AG04449 (cell line): ENCODE data around the gene PRKAR1B.

Experiments used
- CTCF ChIA-PET: fragments of 350-600 bp; formaldehyde crosslinking; extraction: SDS; loops from one replicate; lab custom pipeline; 2021; ENCODE audit warnings: antibody characterized with exemption; lab: Yijun Ruan, JAX
- POLR2A ChIA-PET: fragments of 400-600, 350-600 bp; formaldehyde crosslinking; extraction: SDS; loops from one replicate; lab custom pipeline; 2020; ENCODE audit warnings: antibody characterized with exemption, inconsistent platforms; lab: Yijun Ruan, JAX
- DNase-seq: peaks from one replicate; pipeline ENCODE4 v3.0.0-alpha.2; 2010; ENCODE audit warnings: low read depth, low spot score
- H3K4me3 ChIP-seq: 2 replicates; pipeline ENCODE4 v1.5.1; 2011; ENCODE audit warnings: low read depth, mild to moderate bottlenecking, control low read depth, low read length
- TF ChIP-seq, protein P1 (sequence below): IDR thresholded peaks from one replicate; pipeline ENCODE4 v1.5.1; 2011; ENCODE audit warnings: mild to moderate bottlenecking, moderate library complexity, low read length, control low read depth, inconsistent platforms; ENCODE audit not compliant: insufficient read depth; ENCODE audit errors: missing control alignments

Gene PRKAR1B

DNA sequence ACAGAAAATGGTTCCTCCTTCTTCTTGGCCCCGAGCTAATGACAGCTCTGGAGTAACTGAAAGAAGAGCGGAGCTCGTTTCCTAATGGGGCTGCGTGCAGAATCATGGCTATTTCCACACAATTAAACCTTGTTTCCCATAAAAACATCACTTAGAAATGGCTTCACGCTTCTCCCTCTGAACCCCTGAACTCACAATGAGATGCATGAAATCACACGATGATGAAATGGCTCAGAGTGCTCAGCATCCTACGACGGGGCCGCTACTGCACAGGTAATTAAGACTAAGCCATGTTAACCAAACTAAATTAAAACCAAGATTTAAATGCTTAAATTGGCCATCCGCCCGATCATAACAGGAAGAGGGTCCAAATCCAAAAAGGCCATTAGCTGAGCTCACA, 80.6 kb downstream of the PRKAR1B start:
- TF ChIP-seq, protein P1, sequence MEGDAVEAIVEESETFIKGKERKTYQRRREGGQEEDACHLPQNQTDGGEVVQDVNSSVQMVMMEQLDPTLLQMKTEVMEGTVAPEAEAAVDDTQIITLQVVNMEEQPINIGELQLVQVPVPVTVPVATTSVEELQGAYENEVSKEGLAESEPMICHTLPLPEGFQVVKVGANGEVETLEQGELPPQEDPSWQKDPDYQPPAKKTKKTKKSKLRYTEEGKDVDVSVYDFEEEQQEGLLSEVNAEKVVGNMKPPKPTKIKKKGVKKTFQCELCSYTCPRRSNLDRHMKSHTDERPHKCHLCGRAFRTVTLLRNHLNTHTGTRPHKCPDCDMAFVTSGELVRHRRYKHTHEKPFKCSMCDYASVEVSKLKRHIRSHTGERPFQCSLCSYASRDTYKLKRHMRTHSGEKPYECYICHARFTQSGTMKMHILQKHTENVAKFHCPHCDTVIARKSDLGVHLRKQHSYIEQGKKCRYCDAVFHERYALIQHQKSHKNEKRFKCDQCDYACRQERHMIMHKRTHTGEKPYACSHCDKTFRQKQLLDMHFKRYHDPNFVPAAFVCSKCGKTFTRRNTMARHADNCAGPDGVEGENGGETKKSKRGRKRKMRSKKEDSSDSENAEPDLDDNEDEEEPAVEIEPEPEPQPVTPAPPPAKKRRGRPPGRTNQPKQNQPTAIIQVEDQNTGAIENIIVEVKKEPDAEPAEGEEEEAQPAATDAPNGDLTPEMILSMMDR: no peak
- DNase-seq: no peak
- no peak overlapping the region for H3K4me3 ChIP-seq
- ChIA-PET CTCF (no interaction called here), POLR2A (no interaction called here)

DNA sequence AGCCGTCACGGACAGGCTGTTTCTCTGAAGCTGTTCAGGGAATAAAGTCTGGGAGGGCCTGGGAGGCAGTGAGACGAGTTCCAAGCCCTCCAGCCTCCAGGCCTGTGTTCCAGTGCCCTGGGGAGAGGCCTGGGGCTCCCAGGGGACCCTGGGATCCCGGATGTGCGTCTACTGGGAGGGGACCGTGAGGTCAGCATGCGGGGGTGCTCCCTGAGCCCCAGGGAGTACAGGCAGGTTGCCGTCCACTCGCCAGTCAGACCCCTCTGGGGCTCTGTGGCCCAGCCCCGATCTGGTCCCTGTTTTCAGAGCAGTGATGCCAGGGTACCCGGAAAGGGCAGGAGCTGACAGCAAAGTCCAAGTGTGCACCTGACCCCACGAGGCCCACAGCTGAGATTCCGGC, 81.5 kb downstream of the PRKAR1B start:
- POLR2A ChIA-PET: no interaction called here
- H3K4me3 ChIP-seq: no peak overlapping the region
- TF ChIP-seq, protein P1: no peak
- DNase-seq: no peak
- CTCF ChIA-PET: no interaction called here

DNA sequence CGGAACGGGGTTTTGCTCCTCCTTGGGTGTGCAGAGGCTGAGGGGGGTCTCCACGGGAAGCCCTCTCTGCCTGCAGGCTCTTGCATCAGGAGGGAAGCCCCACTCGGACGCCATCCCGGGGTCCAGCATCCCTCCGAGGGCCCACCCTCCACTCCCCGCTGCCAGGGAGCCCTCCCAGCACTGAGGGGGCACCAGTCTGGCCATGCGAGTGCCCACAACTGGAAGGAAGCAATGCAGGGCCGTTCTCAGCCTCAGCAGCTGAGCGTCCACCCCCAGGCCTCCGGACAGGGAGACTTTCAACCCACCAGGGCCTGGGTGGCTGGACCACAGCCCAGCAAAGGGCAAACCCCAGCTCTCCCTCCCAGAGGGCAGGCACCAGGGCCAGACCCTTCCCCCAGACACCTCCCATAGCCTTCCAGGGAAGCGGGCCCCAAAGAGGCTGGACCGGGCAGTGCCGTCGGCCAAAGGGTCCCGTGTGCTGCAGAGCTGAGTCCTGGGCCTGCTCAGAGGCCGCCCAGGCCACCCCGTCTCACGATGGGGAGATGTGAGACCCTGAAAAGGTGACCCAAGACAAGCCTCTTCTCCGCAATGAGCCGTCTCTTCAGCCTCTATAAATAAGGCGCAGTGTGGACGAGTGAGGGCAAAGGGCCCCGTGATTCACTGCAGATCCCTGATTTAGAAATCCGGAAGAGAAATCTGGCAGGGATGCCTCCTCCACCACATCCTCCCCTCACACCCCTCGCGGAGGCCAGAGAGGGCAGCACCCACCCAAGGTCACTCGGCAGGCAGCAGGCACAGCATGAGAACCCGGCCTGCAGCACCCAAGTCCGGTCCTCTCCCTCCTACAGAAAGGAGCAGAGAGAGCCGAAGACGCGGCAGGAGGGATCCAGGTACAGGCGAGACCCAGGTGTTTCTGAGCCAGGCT, 82.4 kb downstream of the PRKAR1B start:
- ChIA-PET CTCF (no interaction called here), POLR2A (no interaction called here)
- H3K4me3 ChIP-seq: no peak overlapping the region
- DNase-seq: no peak
- TF ChIP-seq, protein P1: no peak

DNA sequence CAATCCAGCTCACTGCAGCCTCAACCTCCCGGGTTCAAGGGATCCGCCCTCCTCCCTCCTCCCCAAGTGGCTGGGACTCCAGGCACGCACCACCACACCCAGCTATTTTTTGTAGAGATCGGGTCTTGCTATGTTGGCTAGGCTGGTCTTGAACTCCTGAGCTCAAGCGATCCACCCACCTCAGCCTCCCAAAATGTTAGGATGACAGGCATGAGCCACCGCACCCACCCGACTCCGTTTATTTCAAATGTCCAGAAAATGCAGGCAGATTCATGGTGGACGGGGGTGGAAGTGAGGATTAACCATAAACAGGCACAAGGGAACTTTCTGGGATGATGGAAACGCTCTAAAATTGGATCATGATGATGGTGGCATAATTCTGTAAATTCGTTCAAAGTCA, 85.1 kb downstream of the PRKAR1B start:
- no peak for DNase-seq
- no peak overlapping the region for H3K4me3 ChIP-seq
- POLR2A ChIA-PET: no interaction called here
- TF ChIP-seq, protein P1: no peak
- CTCF ChIA-PET: interaction anchor here (0.6 kb wide), 1 partner anchor 319 kb away, joined by 3 read pairs; no protein-coding TSS in a partner anchor

DNA sequence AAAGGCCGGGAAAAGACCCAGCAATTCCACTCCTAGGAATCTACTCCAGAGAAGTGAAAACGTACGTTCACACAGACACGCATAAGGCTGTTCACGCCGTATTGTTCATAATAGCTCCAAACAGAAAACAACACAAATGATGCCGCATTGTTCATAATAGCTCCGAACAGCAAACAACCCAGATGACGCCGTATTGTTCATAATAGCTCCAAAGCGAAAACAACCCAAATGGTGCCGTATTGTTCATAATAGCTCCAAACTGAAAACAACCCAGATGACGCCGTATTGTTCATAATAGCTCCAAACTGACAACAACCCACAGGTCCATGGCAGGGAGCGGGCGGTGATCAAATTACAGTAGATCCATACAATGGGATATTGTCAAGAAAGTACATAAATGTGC, 85.8 kb downstream of the PRKAR1B start:
- DNase-seq: no peak
- POLR2A ChIA-PET: no interaction called here
- no peak overlapping the region for H3K4me3 ChIP-seq
- CTCF ChIA-PET: no interaction called here
- TF ChIP-seq, protein P1: no peak

DNA sequence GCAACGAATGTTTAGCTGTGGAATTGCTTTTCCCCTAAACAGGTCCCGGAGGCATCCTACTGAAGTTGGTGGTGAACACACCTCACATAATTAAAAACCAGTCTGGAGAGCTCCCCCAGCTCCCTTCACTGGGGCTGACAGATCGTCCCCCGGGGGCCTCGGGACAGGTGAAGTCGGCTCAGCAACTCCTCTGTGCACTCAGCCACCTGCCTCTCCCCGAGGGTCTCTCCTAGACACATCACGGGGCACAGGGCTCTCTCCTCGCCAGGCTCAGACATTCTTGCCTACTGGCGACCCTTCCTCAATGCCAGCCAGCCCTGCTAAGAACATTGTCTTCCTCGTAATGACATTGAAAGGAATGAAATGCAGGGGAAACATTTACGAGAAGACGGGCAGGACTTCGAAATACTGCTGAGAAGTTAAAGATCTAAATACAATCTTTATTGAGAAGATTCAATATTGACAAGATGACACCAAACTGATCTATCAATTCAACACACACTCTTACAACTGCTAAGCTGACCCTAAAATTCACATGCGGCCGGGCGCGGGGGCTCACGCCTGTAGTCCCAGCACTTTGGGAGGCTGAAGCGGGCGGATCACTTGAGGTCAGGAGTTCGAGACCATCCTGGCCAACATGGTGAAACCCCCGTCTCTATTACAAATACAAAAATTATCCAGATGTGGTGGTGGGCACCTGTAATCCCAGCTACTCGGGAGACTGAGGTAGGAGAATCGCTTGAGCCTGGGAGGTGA, 88.6 kb downstream of the PRKAR1B start:
- ChIA-PET POLR2A (no interaction called here), CTCF (interaction anchor here (1.0 to 4.1 kb wide), 4 partner anchors 14 to 317 kb away, joined by 3 to 35 read pairs (median 14); no protein-coding TSS in a partner anchor)
- TF ChIP-seq, protein P1: no peak
- no peak for DNase-seq
- no peak overlapping the region for H3K4me3 ChIP-seq
